Measurements from ENCODE around the gene G2E3.

The G2E3 gene

GRCh38 chr14:30582376-30582775, 23.4 kb downstream of the G2E3 start:
- no peak for DNase-seq (ENCODE audit: extremely low spot score)
- POLR2A ChIA-PET, result interaction anchor here (0.7 kb wide), 1 partner anchor 40 kb away, joined by 3 read pairs; no protein-coding TSS in a partner anchor
- no peak for TF ChIP-seq ARNT (IDR thresholded peaks at IDR 0.05)
- TF ChIP-seq L3MBTL2 (conservative IDR thresholded peaks at IDR 0.05), result no peak
- TF ChIP-seq SUZ12 (IDR thresholded peaks at IDR 0.05), result no peak
- TF ChIP-seq SP1 (IDR thresholded peaks at IDR 0.05), result no peak
- TF ChIP-seq TARDBP (IDR thresholded peaks at IDR 0.05), result no peak
- no peak for TF ChIP-seq NFRKB (IDR thresholded peaks at IDR 0.05)
- TF ChIP-seq ZNF384 (IDR thresholded peaks at IDR 0.05), result no peak
- no peak for TF ChIP-seq FOXM1 (IDR thresholded peaks at IDR 0.05; ENCODE audit: borderline replicate concordance)
- no peak for TF ChIP-seq HDGF (IDR thresholded peaks at IDR 0.05; ENCODE audit: borderline replicate concordance)
- TF ChIP-seq BHLHE40 (IDR thresholded peaks at IDR 0.05; ENCODE audit: borderline replicate concordance), result no peak
- no peak for TF ChIP-seq FOXA1 (IDR thresholded peaks at IDR 0.05)
- no peak for TF ChIP-seq PKNOX1 (IDR thresholded peaks at IDR 0.05)
- no peak for TF ChIP-seq FOXK2 (IDR thresholded peaks at IDR 0.05)
- no peak for TF ChIP-seq CTBP1 (IDR thresholded peaks at IDR 0.05; ENCODE audit: borderline replicate concordance)
- TF ChIP-seq ELF4 (IDR thresholded peaks at IDR 0.05), result no peak
- no peak for TF ChIP-seq LEF1 (IDR thresholded peaks at IDR 0.05; ENCODE audit: borderline replicate concordance)
- CTCF ChIA-PET, result no interaction called here

- POLR2A ChIA-PET, result no interaction called here
These were observed 25.2 kb downstream of the G2E3 start for GRCh38 chr14:30584058-30584630.

GRCh38 chr14:30585204-30585603, 26.2 kb downstream of the G2E3 start:
- POLR2A ChIA-PET, result interaction anchor here (0.7 kb wide), 1 partner anchor 68 kb away, joined by 3 read pairs; no protein-coding TSS in a partner anchor
- DNase-seq (ENCODE audit: extremely low spot score), result no peak
- CTCF ChIA-PET, result no interaction called here
- TF ChIP-seq ZNF384 (IDR thresholded peaks at IDR 0.05) (no peak), LEF1 (IDR thresholded peaks at IDR 0.05; ENCODE audit: borderline replicate concordance) (no peak), CTBP1 (IDR thresholded peaks at IDR 0.05; ENCODE audit: borderline replicate concordance) (no peak), PKNOX1 (IDR thresholded peaks at IDR 0.05) (no peak), FOXM1 (IDR thresholded peaks at IDR 0.05; ENCODE audit: borderline replicate concordance) (no peak), FOXA1 (IDR thresholded peaks at IDR 0.05) (no peak), HDGF (IDR thresholded peaks at IDR 0.05; ENCODE audit: borderline replicate concordance) (no peak), TARDBP (IDR thresholded peaks at IDR 0.05) (no peak)

More at GRCh38 chr14:30584058-30584630, 25.2 kb downstream of the G2E3 start:
- CTCF ChIA-PET, result no interaction called here
- TF ChIP-seq L3MBTL2 (conservative IDR thresholded peaks at IDR 0.05), result no peak
- TF ChIP-seq LEF1 (IDR thresholded peaks at IDR 0.05; ENCODE audit: borderline replicate concordance), result no peak
- no peak for TF ChIP-seq HDGF (IDR thresholded peaks at IDR 0.05; ENCODE audit: borderline replicate concordance)
- TF ChIP-seq SP1 (IDR thresholded peaks at IDR 0.05), result no peak
- TF ChIP-seq SUZ12 (IDR thresholded peaks at IDR 0.05), result no peak
- no peak for DNase-seq (ENCODE audit: extremely low spot score)

GRCh38 chr14:30587141-30587540, 28.2 kb downstream of the G2E3 start:
- ChIA-PET POLR2A (no interaction called here), CTCF (no interaction called here)
- TF ChIP-seq FOXM1 (IDR thresholded peaks at IDR 0.05; ENCODE audit: borderline replicate concordance) (no peak), ELF4 (IDR thresholded peaks at IDR 0.05) (no peak), ZNF384 (IDR thresholded peaks at IDR 0.05) (no peak), SP1 (IDR thresholded peaks at IDR 0.05) (no peak), BHLHE40 (IDR thresholded peaks at IDR 0.05; ENCODE audit: borderline replicate concordance) (no peak), PKNOX1 (IDR thresholded peaks at IDR 0.05) (no peak), L3MBTL2 (conservative IDR thresholded peaks at IDR 0.05) (no peak), CTBP1 (IDR thresholded peaks at IDR 0.05; ENCODE audit: borderline replicate concordance) (no peak), SUZ12 (IDR thresholded peaks at IDR 0.05) (no peak), TARDBP (IDR thresholded peaks at IDR 0.05) (no peak), FOXK2 (IDR thresholded peaks at IDR 0.05) (no peak), HDGF (IDR thresholded peaks at IDR 0.05; ENCODE audit: borderline replicate concordance) (no peak), LEF1 (IDR thresholded peaks at IDR 0.05; ENCODE audit: borderline replicate concordance) (no peak), NFRKB (IDR thresholded peaks at IDR 0.05) (no peak), FOXA1 (IDR thresholded peaks at IDR 0.05) (no peak)

GRCh38 chr14:30588873-30589272, 29.9 kb downstream of the G2E3 start:
- DNase-seq (ENCODE audit: extremely low spot score), result no peak
- ChIA-PET CTCF (no interaction called here), POLR2A (no interaction called here)
- TF ChIP-seq ARNT (IDR thresholded peaks at IDR 0.05), result no peak
- no peak for TF ChIP-seq ZNF384 (IDR thresholded peaks at IDR 0.05)
- TF ChIP-seq SP1 (IDR thresholded peaks at IDR 0.05), result no peak
- TF ChIP-seq PKNOX1 (IDR thresholded peaks at IDR 0.05), result no peak
- no peak for TF ChIP-seq NFRKB (IDR thresholded peaks at IDR 0.05)
- no peak for TF ChIP-seq BHLHE40 (IDR thresholded peaks at IDR 0.05; ENCODE audit: borderline replicate concordance)
- TF ChIP-seq LEF1 (IDR thresholded peaks at IDR 0.05; ENCODE audit: borderline replicate concordance), result no peak

More at GRCh38 chr14:30587141-30587540, 28.2 kb downstream of the G2E3 start:
- DNase-seq (ENCODE audit: extremely low spot score), result no peak

- POLR2A ChIA-PET, result no interaction called here
- CTCF ChIA-PET, result no interaction called here
- TF ChIP-seq FOXM1 (IDR thresholded peaks at IDR 0.05; ENCODE audit: borderline replicate concordance) (no peak), ARNT (IDR thresholded peaks at IDR 0.05) (no peak), PKNOX1 (IDR thresholded peaks at IDR 0.05) (no peak), LEF1 (IDR thresholded peaks at IDR 0.05; ENCODE audit: borderline replicate concordance) (no peak), FOXA1 (IDR thresholded peaks at IDR 0.05) (no peak), ZNF384 (IDR thresholded peaks at IDR 0.05) (no peak), TARDBP (IDR thresholded peaks at IDR 0.05) (no peak), FOXK2 (IDR thresholded peaks at IDR 0.05) (no peak), CTBP1 (IDR thresholded peaks at IDR 0.05; ENCODE audit: borderline replicate concordance) (no peak), NFRKB (IDR thresholded peaks at IDR 0.05) (no peak), L3MBTL2 (conservative IDR thresholded peaks at IDR 0.05) (no peak), HDGF (IDR thresholded peaks at IDR 0.05; ENCODE audit: borderline replicate concordance) (no peak)
- DNase-seq (ENCODE audit: extremely low spot score), result no peak
These were observed 38.0 kb downstream of the G2E3 start for GRCh38 chr14:30596935-30597334.
